GM18526 (cell line): ENCODE data around the gene SLC14A1.

Experiments
- POLR2A ChIP-seq: IDR thresholded peaks from 3 replicates; pipeline ENCODE4 v1.6.1; 2011; ENCODE audit not compliant: insufficient read length; ENCODE audit errors: extremely low read depth

SLC14A1 gene

DNA sequence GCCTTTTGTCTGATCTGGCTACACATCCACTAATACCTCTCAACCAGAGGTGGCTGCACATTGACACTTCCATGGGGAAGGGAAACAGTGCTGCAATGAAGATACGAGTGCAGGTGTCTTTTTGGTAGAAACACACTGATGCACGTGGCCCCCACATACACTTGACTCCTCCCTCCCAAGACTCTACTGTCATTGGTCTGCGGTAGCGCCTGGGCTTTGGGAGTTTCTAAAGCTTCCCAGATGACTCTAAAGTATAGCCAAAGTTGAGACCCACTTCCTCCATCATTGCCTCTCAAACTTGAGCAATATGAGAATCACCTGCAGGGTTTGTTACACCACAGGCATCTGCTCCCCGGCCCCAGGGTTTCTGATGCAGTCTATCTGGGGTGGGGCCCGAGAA is 11.0 kb downstream of the SLC14A1 start:
- TF ChIP-seq POLR2A: no peak

DNA sequence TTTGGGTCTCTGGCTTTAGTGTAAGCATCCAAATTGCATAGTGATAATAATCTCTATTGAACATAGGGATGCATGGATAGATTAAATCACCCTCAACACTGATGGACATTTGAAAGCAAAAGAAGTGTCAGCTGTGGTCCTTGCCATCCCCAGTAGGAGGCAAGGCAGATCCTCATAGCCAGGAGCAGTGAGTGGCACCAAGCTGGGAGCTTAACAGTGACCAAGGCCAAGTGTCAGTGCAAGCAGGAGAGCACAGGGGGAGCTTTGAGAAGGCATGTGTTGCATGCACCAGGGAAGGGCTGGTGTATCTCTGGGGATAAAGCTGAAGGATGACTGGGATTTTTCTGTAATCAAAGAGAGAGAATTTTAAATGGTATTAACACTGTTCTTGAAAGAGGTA is 14.7 kb downstream of the SLC14A1 start:
- no peak for TF ChIP-seq POLR2A

DNA sequence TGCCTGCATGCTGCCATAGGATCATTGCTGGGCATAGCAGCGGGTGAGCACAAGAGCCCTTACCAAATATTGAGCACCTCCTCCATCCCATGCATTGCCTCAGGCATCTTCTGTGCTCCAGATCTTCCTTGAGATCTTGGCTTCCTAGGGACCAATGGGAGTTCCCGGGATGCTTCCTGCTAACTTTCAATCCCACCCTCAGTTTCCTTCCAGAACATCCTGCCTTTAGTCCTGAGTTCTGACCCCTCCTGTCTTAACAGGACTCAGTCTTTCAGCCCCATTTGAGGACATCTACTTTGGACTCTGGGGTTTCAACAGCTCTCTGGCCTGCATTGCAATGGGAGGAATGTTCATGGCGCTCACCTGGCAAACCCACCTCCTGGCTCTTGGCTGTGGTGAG is 15.3 kb downstream of the SLC14A1 start:
- TF ChIP-seq POLR2A: no peak

DNA sequence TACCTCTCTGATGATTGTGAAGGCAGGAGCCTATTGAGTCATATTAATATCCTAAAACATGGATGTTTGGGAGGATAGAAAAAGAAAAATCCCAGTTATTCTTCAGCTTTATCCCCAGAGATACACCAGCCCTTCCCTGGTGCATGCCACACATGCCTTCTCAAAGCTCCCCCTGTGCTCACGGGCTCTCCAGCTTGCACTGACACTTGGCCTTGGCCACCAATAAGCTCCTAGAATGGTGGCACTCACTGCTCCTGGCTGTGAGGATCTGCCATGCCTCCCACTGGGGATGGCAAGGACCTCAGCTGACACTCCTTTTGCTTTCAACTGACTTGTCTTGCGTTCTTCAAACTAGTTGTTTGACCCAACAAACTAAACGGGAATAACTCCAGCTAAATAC is 15.9 kb downstream of the SLC14A1 start:
- TF ChIP-seq POLR2A: no peak

DNA sequence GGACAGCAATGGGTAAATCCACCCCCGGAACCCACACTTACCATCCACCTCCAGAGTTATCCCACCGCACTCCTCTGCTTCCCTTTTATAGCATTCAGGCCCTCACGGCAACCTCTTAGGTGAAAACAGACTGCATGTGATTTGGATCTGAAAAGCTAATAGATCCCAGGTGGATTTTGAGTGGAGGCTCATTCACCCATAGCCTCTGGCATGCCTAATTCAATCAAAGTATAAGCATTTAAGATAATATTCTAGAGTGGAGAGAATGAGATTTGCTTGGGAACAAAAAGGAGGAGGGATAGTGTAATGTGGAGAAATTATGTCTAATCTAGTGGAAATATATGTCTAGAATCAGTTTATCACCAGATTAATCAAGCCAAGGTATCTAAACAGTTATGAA is 17.1 kb downstream of the SLC14A1 start:
- TF ChIP-seq POLR2A: no peak

DNA sequence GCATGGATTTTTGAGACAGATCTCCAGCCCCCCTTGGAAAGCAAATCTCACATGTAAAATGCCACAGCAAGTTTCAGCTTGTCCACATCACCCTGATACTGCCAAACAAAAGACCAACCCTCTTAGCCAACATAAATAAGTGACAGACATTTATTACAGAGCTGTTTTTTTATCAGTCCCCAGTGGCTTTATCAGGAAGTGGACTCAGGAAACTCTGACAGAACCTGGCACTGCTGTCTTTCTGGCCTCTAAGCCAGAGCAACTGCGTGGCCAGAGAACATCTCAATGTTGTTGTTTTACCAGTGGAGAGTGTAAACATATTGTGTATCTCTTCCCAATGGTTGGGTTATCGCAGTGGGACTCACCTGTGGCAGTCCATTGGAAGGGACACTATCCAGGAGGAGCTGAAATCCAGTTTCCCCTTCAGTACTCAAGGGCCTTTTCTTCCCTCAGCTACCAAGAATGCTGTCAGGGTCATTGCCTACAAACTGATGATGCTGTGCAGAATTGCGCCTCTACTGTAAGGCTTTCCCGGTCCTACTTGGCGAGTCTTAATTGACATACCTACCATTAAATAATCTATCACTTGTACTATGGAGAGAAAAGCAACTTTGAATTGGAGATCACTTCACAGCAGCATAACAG is 22.0 kb downstream of the SLC14A1 start:
- no peak for TF ChIP-seq POLR2A

DNA sequence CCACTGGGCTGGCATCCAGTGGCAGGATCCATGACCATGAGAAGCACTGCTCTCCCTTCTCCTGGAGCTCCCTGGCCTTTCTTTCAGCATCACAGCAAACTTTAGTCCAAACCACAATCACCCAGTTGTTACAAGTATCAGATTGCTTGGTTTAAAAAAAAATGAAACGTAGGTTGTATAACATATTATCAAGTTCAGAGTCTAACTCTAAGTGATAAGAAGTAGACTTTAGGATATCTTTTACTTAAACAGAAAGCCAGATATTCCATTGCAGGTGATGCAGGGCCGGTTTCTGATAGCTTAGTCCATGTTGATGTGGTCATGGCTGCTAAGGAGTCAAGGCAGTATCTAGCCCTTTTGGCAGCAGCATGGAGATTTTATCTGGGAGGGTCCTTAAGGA is 24.5 kb downstream of the SLC14A1 start:
- no peak for TF ChIP-seq POLR2A

DNA sequence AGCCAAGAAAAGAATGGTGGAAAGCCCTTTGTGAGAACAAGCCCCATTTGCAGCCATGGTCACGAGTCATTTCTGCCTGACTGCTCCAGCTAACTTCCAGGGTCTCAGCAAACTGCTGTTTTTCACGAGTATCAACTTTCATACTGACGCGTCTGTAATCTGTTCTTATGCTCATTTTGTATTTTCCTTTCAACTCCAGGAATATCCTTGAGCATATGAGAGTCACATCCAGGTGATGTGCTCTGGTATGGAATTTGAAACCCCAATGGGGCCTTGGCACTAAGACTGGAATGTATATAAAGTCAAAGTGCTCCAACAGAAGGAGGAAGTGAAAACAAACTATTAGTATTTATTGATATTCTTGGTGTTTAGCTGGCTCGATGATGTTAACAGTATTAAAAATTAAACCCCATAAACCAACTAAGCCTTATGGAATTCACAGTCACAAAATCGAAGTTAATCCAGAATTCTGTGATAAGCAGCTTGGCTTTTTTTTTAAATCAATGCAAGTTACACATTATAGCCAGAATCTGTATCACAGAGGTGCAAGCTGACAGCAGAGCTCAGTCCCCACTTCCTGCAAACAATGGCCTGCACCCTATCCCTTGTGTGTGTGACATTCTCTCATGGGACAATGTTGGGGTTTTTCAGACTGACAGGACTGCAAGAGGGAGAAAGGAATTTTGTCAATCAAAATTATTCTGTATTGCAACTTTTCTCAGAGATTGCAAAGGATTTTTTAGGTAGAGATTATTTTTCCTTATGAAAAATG is 26.1 kb downstream of the SLC14A1 start:
- no peak for TF ChIP-seq POLR2A

DNA sequence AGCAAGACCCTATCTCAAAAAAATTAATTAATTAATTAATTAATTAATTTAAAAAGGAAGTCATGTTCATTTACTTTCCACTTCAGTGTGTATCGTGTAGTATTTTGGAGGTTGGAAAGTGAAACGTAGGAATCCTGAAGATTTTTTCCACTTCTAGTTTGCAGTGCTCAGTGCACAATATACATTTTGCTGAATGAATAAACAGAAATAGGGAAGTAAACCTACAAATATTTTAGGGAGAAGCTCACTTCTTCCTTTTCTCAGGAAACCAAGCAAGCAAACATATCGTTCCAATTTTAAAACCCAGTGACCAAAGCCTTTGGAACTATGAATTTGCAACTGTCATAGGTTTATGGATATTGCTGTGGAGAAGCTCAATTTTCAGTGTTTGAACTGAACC is 27.8 kb downstream of the SLC14A1 start:
- no peak for TF ChIP-seq POLR2A

DNA sequence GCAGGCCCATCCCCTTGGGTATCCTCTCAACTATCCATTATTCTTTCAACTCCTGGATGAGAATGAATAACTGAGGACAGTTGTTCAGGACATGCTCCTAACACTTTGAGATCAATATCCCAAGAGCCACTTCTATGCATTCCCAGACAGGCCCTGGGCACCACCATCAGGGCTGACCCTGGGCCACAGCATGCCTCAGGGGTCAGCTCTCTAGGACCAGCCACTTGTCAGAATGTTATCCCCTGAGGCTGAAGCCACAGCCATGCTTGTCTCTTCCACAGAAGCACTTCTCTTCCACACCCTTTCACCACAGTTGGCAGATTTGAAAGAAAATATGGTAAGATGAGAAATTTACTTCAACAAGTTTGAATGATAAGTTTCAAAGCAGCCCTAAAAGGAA is 28.7 kb downstream of the SLC14A1 start:
- no peak for TF ChIP-seq POLR2A

DNA sequence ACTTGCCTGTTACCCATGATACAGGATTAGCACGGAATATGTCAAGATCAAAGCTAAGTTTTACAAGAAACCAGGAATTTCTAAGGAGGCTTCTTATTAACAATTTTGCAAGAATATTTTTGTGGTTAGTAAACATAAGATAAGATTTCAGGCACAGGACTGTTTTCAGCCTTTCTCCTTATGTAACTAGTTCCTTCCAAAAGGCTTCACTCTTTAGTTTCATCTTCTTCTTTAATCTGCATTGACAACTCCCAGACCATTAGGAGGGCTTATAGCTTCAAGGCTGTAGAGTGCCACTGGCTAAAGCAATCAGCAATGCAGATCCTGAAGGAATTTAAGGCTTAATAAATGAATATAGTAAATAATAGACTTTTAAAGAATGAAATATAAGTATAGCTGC is 29.3 kb downstream of the SLC14A1 start:
- TF ChIP-seq POLR2A: no peak

DNA sequence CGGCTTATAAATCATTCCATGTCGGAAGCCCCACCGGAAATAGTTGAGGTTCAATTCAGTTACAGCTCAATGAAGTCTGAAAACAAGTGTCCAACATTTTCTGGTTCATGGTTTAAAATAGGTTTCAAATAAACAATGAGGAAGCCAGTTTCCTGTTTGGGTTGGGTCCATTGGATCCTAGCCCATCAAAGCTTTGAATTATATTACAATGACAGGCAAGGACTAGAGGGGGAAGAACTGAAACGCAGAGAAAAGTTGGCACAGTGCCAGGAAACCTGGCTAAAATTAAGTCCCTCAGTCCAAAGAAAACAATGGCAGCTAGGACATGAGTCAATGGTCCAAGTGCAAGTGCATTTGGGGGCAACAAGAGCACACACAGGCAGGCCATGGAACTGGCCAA is 32.0 kb downstream of the SLC14A1 start:
- TF ChIP-seq POLR2A: no peak

DNA sequence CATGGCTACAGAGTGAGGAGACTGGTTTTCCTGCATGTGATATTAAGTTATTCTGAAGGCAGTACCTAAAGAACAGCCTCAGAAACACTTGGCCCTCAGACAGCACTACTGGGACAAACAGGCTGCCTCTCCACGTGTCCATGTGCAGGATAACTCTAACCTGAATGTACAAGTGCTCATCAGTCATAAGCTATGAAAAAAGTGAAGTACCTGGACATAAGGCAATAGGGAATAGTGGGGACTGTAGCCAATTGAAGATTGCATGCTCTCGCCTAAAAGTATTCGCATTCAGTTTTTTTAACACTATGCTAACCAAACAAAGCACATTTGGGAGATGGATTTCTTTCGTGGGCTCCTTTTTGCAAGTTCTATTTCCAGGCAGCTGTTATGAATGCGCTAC is 33.0 kb downstream of the SLC14A1 start:
- TF ChIP-seq POLR2A: no peak

DNA sequence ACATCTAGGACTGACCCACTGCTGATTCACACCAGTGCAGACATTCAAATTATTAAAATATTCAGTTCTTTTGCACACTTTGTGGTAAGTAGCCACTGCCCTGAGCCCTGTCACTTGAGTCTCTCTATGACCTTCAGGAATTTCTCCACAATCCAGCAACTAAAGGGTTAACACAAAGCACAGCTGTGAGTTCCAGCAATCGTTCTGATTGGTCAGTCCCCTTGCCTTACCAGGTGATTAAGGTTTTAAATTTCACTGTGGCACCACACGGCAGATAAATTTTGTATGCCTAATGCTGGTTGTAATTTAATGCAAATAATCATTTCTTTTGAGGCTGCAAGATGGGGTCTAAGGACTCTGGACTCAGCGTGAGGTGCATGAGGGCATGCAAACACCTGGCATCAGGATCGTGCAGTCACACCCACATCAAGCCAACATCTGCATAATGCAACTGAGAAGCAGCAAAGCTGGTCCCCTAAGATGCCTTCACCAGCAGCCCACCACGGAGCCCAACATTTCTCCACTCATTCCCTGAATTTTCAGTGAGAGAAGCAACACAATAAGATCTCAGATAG is 36.6 kb downstream of the SLC14A1 start:
- TF ChIP-seq POLR2A: no peak

DNA sequence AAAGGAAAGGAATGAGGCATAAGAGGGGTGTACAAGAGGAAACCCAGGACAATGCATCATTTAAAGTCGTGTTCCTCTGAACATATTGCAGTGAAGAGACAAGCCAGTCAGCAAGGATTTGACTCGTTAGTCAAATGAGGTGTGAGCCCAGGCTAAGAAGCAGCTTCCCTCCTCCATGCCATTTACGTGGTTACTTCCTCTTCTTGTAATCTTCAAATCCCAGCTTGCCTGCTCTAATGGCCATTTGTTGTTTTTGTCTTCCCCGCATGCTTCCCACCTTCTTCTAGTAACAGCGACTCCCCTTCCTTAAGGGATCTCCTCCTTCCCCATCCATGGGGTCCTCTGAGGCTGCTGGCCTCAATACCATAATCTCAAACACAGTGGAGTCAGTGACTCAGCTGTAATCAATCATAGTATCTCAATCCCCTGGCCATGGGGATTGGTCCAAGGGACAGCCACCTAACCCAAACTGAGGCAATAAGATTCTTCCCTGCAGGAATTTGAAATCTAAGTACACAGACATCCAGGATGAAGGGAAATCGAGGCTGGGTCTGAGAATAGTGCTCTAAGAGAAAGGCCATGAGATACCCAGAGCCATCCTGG is 37.6 kb downstream of the SLC14A1 start:
- TF ChIP-seq POLR2A: no peak
